ENCODE data around the gene RAB7A.

The RAB7A gene

DNA sequence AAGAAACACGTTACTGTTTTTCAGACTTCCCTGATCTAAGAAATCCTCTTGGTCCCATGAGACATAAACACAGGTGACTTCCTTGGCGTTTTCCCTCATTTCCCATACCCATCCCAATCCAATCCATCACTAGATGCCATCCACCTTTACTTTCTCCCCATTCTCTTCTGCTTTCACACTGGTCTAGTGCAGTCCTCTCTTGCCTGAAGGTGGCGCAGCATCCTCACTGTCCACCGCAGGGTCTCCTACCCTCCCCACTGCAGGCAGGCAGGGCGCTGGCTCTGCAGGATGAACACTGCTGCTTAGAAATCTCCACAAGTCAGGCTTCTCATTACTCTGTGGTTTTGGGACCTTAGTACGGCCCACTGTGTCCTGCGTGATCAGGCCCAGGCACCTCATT, 58.2 kb downstream of the RAB7A start:
- H3K27ac ChIP-seq: no peak overlapping the region
- TF ChIP-seq, protein P1, sequence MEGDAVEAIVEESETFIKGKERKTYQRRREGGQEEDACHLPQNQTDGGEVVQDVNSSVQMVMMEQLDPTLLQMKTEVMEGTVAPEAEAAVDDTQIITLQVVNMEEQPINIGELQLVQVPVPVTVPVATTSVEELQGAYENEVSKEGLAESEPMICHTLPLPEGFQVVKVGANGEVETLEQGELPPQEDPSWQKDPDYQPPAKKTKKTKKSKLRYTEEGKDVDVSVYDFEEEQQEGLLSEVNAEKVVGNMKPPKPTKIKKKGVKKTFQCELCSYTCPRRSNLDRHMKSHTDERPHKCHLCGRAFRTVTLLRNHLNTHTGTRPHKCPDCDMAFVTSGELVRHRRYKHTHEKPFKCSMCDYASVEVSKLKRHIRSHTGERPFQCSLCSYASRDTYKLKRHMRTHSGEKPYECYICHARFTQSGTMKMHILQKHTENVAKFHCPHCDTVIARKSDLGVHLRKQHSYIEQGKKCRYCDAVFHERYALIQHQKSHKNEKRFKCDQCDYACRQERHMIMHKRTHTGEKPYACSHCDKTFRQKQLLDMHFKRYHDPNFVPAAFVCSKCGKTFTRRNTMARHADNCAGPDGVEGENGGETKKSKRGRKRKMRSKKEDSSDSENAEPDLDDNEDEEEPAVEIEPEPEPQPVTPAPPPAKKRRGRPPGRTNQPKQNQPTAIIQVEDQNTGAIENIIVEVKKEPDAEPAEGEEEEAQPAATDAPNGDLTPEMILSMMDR (conservative IDR thresholded peaks at IDR 0.05): no peak; the same call in 1 of the 2 replicates
- TF ChIP-seq ZFX (IDR thresholded peaks at IDR 0.05): no peak

- H3K27ac ChIP-seq: no peak overlapping the region
Observed at GRCh38 chr3:128784843-128785242, 58.9 kb downstream of the RAB7A start.

GRCh38 chr3:128786434-128787020, 60.5 kb downstream of the RAB7A start:
- H3K27ac ChIP-seq: no peak overlapping the region
- TF ChIP-seq, protein P1 (conservative IDR thresholded peaks at IDR 0.05): no peak
- TF ChIP-seq ZFX (IDR thresholded peaks at IDR 0.05): no peak

More at GRCh38 chr3:128784843-128785242, 58.9 kb downstream of the RAB7A start:
- TF ChIP-seq, protein P1 (conservative IDR thresholded peaks at IDR 0.05): no peak
- no peak for TF ChIP-seq ZFX (IDR thresholded peaks at IDR 0.05)

DNA sequence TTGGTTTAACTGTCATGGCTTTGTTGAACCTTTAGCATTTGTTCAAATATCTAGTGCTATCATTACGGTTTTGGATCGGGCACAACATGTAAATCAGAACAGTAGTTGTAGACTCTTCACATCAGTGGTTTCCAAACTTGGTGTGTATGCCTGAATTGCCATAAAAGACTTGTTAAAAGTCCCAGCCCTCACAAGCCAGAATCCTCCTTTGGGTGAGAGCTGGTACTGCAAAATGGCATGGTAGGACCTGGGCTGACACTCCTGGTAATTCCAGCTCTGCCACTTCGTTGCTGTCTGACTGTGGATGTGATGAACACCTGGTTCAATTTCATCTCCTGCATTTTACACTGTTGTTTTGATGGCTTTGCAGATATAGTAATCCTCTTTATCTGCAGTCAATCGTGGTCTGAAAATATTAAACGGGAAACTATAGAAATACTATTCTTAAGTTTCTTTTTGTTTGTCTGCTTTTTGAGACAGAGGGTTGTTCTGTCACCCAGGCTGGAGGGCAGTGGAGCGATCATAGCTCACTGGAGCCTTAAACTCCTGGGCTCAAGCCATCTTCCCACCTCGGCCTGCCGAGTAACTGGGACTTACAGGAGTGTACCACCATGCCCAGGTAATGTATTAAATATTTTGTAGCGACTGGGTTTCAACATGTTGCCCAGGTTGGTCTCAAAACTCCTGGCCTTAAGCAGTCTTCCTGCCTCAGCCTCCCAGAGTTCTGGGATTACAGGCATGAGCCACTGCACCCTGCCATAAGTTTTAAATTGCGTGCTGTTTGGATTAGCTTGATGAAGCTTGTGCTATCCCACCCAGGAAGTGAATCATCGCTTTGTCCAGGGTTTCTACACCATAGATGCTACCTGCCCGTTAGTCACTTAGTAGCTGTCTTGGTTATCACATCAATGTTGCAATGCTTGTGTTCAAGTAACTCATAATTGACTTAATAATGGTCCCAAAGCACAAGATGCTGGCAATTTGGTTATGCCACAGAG, 61.6 kb downstream of the RAB7A start:
- TF ChIP-seq, protein P1 (conservative IDR thresholded peaks at IDR 0.05): peak; percentile 80
- no peak for TF ChIP-seq ZFX (IDR thresholded peaks at IDR 0.05)
- H3K27ac ChIP-seq: no peak overlapping the region; the same call in 1 of the 2 replicates

DNA sequence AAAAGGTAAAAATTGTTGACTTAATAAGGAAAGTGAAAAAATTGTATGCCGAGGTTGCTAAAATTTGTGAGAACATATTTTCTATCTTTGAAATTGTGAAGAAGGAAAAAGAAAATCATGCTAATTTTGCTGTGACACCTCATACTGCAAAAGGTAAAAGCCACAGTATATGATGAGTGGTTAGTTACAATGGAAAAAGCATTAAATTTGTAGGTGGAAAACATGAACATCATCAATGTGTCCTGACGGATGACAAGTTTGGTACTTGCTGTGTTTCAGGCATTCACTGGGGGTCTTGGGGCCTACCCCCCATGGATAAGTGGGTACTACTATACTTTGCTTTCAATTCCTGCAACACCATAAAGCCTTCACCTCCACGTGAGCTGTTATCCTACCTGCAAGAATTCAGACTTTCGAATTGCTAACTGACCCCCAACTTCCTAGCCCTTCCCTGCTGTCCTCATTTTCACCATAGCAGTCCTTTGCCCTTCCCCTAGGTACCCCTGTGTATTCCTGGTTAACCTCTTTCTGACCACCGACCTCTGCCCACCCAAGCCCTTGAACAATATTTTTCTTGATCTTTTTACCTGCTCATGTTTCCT, 62.4 kb downstream of the RAB7A start:
- H3K27ac ChIP-seq: no peak overlapping the region
- TF ChIP-seq ZFX (IDR thresholded peaks at IDR 0.05): no peak
- TF ChIP-seq, protein P1 (conservative IDR thresholded peaks at IDR 0.05): no peak

GRCh38 chr3:128794067-128794768, 68.2 kb downstream of the RAB7A start:
- no peak overlapping the region for H3K27ac ChIP-seq
- TF ChIP-seq, protein P1 (conservative IDR thresholded peaks at IDR 0.05): no peak
- no peak for TF ChIP-seq ZFX (IDR thresholded peaks at IDR 0.05)
